DOHH2 (cell line): ENCODE results near the gene ABTB2.

Experiments
- H3F3A ChIP-seq: fragments of 200-600 bp; sonication (generic), shearing (Covaris generic); 2 replicates; pipeline ENCODE4 v1.6.0; 2016; ENCODE audit warnings: antibody characterized with exemption, mild to moderate bottlenecking; ENCODE audit not compliant: control insufficient read depth, insufficient read depth
- H3K27ac ChIP-seq: fragments of 200-600 bp; sonication (generic); 2 replicates; pipeline ENCODE4 v1.5.1; 2014; ENCODE audit warnings: low read depth, mild to moderate bottlenecking, low read length, moderate library complexity
- H3K27me3 ChIP-seq: fragments of 200-600 bp; sonication (generic); 2 replicates; pipeline ENCODE4 v1.6.1; 2014; ENCODE audit warnings: mild to moderate bottlenecking, low read length, mixed read lengths; ENCODE audit not compliant: control insufficient read depth
- H3K36me3 ChIP-seq: fragments of 200-600 bp; sonication (generic); 2 replicates; pipeline ENCODE4 v1.6.1; 2014; ENCODE audit warnings: mild to moderate bottlenecking, low read length, moderate library complexity, mixed read lengths; ENCODE audit not compliant: control insufficient read depth
- H3K4me1 ChIP-seq: fragments of 200-600 bp; sonication (generic); 2 replicates; pipeline ENCODE4 v1.6.1; 2014; ENCODE audit warnings: mild to moderate bottlenecking, low read length, mixed read lengths; ENCODE audit not compliant: control insufficient read depth
- H3K4me2 ChIP-seq: fragments of 200-600 bp; sonication (generic); 2 replicates; pipeline ENCODE4 v1.6.0; 2014; ENCODE audit warnings: mild to moderate bottlenecking, low read length, moderate library complexity
- H3K4me3 ChIP-seq: fragments of 200-600 bp; sonication (generic); 2 replicates; pipeline ENCODE4 v1.5.1; 2014; ENCODE audit warnings: mild to moderate bottlenecking, low read length, mixed read lengths
- H3K79me2 ChIP-seq: fragments of 200-600 bp; sonication (generic); 2 replicates; pipeline ENCODE4 v1.6.1; 2014; ENCODE audit warnings: mild to moderate bottlenecking, low read length, mixed read lengths; ENCODE audit not compliant: control insufficient read depth
- H3K9me2 ChIP-seq: fragments of 200-600 bp; sonication (generic); replicated peaks from 2 replicates; pipeline ENCODE4 v1.6.1; 2014; ENCODE audit warnings: mild to moderate bottlenecking, low read length, mixed read lengths; ENCODE audit not compliant: control insufficient read depth
- H3K9me3 ChIP-seq: fragments of 200-600 bp; sonication (generic); 2 replicates; pipeline ENCODE4 v1.6.1; 2014; ENCODE audit warnings: antibody characterized with exemption, low read length, mixed read lengths; ENCODE audit not compliant: control insufficient read depth, insufficient read depth
- H4K20me1 ChIP-seq: fragments of 200-600 bp; sonication (generic); 2 replicates; pipeline ENCODE4 v1.6.0; 2014; ENCODE audit warnings: low read depth, mild to moderate bottlenecking, antibody characterized with exemption, low read length, moderate library complexity; ENCODE audit not compliant: control insufficient read depth, insufficient read depth
- CTCF ChIP-seq: fragments of 200-600 bp; sonication (generic); IDR thresholded peaks from one replicate; pipeline ENCODE4 v1.5.1; 2014; ENCODE audit warnings: antibody characterized with exemption, mild to moderate bottlenecking, low read depth, low read length; ENCODE audit not compliant: poor library complexity, severe bottlenecking
- EZH2phosphoT487 ChIP-seq: fragments of 200-600 bp; sonication (generic); IDR thresholded peaks from 2 replicates; pipeline ENCODE4 v1.6.1; 2017; ENCODE audit warnings: borderline replicate concordance, mild to moderate bottlenecking, antibody characterized with exemption, low read length, moderate library complexity, mixed read lengths

The ABTB2 gene

GRCh38 chr11:34238533-34238932 is 119.3 kb downstream of the ABTB2 start:
- H3K27me3 ChIP-seq, result peaks cover 51% of the 10 kb centered on the region
- peaks cover 24% of the 10 kb centered on the region for H3K4me1 ChIP-seq
- H3K9me2 ChIP-seq, result no peaks in the 10 kb centered on the region
- no peaks in the 10 kb centered on the region for H3K9me3 ChIP-seq
- no peaks in the 10 kb centered on the region for H4K20me1 ChIP-seq
- no peak overlapping the region for H3K27ac ChIP-seq
- no peaks in the 10 kb centered on the region for H3K79me2 ChIP-seq
- H3F3A ChIP-seq, result no peaks in the 10 kb centered on the region
- H3K36me3 ChIP-seq, result no peaks in the 10 kb centered on the region
- TF ChIP-seq CTCF (no peak), EZH2phosphoT487 (no peak)
- no peak overlapping the region for H3K4me2 ChIP-seq
- no peak overlapping the region for H3K4me3 ChIP-seq

- Histone ChIP-seq H3K9me2 (no peaks in the 10 kb centered on the region), H3K27ac (no peak overlapping the region), H3F3A (no peaks in the 10 kb centered on the region), H3K4me2 (no peak overlapping the region), H4K20me1 (no peaks in the 10 kb centered on the region), H3K27me3 (peaks cover 49% of the 10 kb centered on the region), H3K79me2 (no peaks in the 10 kb centered on the region), H3K4me3 (no peak overlapping the region), H3K36me3 (no peaks in the 10 kb centered on the region), H3K4me1 (peaks cover 21% of the 10 kb centered on the region), H3K9me3 (no peaks in the 10 kb centered on the region)
- no peak for TF ChIP-seq CTCF
- no peak for TF ChIP-seq EZH2phosphoT487
Measured at GRCh38 chr11:34236572-34236971, 121.2 kb downstream of the ABTB2 start.

DNA sequence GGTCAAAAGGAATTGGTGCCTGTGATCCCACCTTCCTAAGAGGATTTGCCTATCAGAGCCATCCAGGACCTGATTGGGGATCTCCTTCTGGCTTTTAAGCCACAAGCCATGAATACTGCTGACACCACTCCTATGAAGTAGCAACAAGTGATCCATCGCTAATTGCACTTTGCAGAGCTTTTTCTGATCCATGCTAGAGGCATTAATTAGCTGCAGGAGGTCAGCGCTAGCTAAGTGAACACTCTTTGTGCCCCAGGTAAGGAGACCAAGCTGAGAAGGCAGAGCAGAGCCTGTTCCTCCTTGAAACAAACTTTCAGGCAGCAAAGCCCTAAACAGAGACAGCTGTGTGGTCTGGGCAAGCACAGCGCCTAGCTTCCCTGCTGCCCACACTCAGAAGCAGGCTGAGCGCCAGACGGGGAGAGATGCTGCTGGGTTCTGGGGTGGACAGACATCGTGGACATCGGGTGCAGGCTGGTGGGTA is 122.2 kb downstream of the ABTB2 start:
- H3K4me1 ChIP-seq, result peaks cover 21% of the 10 kb centered on the region
- H3K4me3 ChIP-seq, result no peak overlapping the region
- peaks cover 51% of the 10 kb centered on the region for H3K27me3 ChIP-seq
- H3K9me3 ChIP-seq, result no peaks in the 10 kb centered on the region
- no peaks in the 10 kb centered on the region for H4K20me1 ChIP-seq
- H3K79me2 ChIP-seq, result no peaks in the 10 kb centered on the region
- H3K4me2 ChIP-seq, result no peak overlapping the region
- TF ChIP-seq CTCF (no peak), EZH2phosphoT487 (no peak)
- H3K36me3 ChIP-seq, result no peaks in the 10 kb centered on the region
- no peaks in the 10 kb centered on the region for H3F3A ChIP-seq
- H3K27ac ChIP-seq, result no peak overlapping the region
- H3K9me2 ChIP-seq, result no peaks in the 10 kb centered on the region

- no peaks in the 10 kb centered on the region for H3K9me3 ChIP-seq
- no peak overlapping the region for H3K27ac ChIP-seq
- no peaks in the 10 kb centered on the region for H3K9me2 ChIP-seq
- H4K20me1 ChIP-seq, result no peaks in the 10 kb centered on the region
- no peaks in the 10 kb centered on the region for H3K79me2 ChIP-seq
- TF ChIP-seq CTCF (no peak), EZH2phosphoT487 (no peak)
- no peak overlapping the region for H3K4me3 ChIP-seq
- peaks cover 53% of the 10 kb centered on the region for H3K27me3 ChIP-seq
- H3F3A ChIP-seq, result no peaks in the 10 kb centered on the region
- H3K4me1 ChIP-seq, result peaks cover 19% of the 10 kb centered on the region
- no peak overlapping the region for H3K4me2 ChIP-seq
- H3K36me3 ChIP-seq, result no peaks in the 10 kb centered on the region
Measured at GRCh38 chr11:34235189-34235588, 122.6 kb downstream of the ABTB2 start.
